Vagina (tissue), 2 donors: ENCODE data around the gene FGD2. TPM values are rescaled to one million over a fixed set of nuclear protein-coding genes. Genes with fewer than 3 reads are reported as not detected.

Experiments used
- DNase-seq, 2 donors: peaks; one replicate each; pipeline ENCODE4 v3.0.0-alpha.2; 2017; ENCODE audit errors: extremely low spot score in 2 of 2
- H3K27ac ChIP-seq: fragments of 200-600 bp; sonication (generic); one replicate; pipeline ENCODE4 v1.5.1; 2019
- H3K27me3 ChIP-seq: fragments of 200-600 bp; sonication (generic); one replicate; pipeline ENCODE4 v1.5.1; 2019
- H3K36me3 ChIP-seq, 2 donors: fragments of 200-600 bp; sonication (generic); one replicate each; pipeline ENCODE4 v1.5.1; 2017 to 2019
- H3K4me1 ChIP-seq: fragments of 200-600 bp; sonication (generic); one replicate; pipeline ENCODE4 v1.5.1; 2019
- H3K4me3 ChIP-seq, 2 donors: fragments of 200-600 bp; sonication (generic); 1 replicate in 1 of 2; 2 replicates in 1 of 2; pipeline ENCODE4 v1.5.1; 2016 to 2019
- H3K9me3 ChIP-seq: fragments of 200-600 bp; sonication (generic); one replicate; pipeline ENCODE4 v1.5.1; 2019
- CTCF ChIP-seq, 3 experiments: fragments of 450-650 bp in 2 of 3; fragments of 200-600 bp in 1 of 3; sonication (generic) in 1 of 3; IDR thresholded peaks; one replicate each; pipeline ENCODE4 v1.5.1; 2017 to 2019; ENCODE audit warnings: antibody characterized with exemption in 3 of 3, mild to moderate bottlenecking in 2 of 3, moderate library complexity in 2 of 3
- POLR2A ChIP-seq, 2 donors: fragments of 450-650 bp; IDR thresholded peaks; one replicate each; pipeline ENCODE4 v1.6.1; 2017; ENCODE audit warnings: antibody characterized with exemption in 2 of 2, mild to moderate bottlenecking in 2 of 2, moderate library complexity in 2 of 2
- POLR2AphosphoS5 ChIP-seq, 2 donors: sonication (generic); formaldehyde crosslinking; IDR thresholded peaks; one replicate each; pipeline ENCODE4 v1.9.0; 2017; ENCODE audit warnings: antibody characterized with exemption in 2 of 2, mild to moderate bottlenecking in 2 of 2, low read depth in 1 of 2; ENCODE audit not compliant: insufficient read depth in 1 of 2
- intact Hi-C: fragments of 100-400 bp; cut with DNase I; formaldehyde crosslinking; loops from one replicate; pipeline ENCODE4 v1.15.1; 2023
- total RNA-seq: library from RNA; depleted of rRNA; stranded (reverse); fragments of >200 nt; gene quantifications from one replicate; pipeline ENCODE4 v1.2.3, GENCODE V29; 2016

FGD2 gene
- total RNA-seq, 1 donor from 2014 or later = 20.4 TPM

DNA sequence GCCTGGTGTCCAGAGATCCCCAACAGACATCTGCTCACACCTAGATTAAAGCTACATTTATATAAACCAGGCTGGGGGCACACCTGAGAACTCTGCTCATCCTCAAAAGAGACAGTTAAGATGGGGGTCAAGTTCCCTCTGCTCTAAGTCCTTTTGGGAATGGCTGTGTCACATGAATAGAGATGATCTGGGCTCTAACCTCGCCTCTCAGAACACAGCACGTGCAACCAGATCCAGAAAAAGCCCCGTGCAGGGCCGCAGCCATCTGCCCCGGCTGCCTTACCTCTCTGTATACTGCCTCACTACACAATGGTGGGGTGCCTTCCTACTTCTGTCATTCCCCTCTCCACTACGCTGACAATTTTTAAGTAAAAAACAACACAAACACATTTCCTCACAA, 25.3 kb upstream of the FGD2 start:
- DNase-seq = no peak
- Histone ChIP-seq H3K27ac (peak overlapping the region; percentile 86), H3K27me3 (no peaks in the 10 kb centered on the region), H3K9me3 (no peaks in the 10 kb centered on the region), H3K4me1 (peaks cover 75% of the 10 kb centered on the region), H3K4me3 (no peak overlapping the region), H3K36me3 (peaks cover 0 to 35% of the 10 kb centered on the region in 2 donors)
- TF ChIP-seq POLR2A (IDR thresholded peaks at IDR 0.05) (no peak), CTCF (IDR thresholded peaks at IDR 0.05) (no peak), POLR2AphosphoS5 (IDR thresholded peaks at IDR 0.05; ENCODE audit: insufficient read depth in 1 of 2, low read depth in 1 of 2) (no peak)
- intact Hi-C loops = loop anchor here (10.0 kb wide), 2 partner anchors 95 to 215 kb away; partner anchors contain the start of gene C6orf89

GRCh38 chr6:36980876-36981619, 24.4 kb upstream of the FGD2 start:
- Histone ChIP-seq H3K4me1 (peaks cover 73% of the 10 kb centered on the region), H3K4me3 (no peak overlapping the region), H3K9me3 (no peaks in the 10 kb centered on the region), H3K27ac (peak overlapping the region; percentile 96), H3K36me3 (peaks cover 0 to 26% of the 10 kb centered on the region in 2 donors), H3K27me3 (no peaks in the 10 kb centered on the region)
- TF ChIP-seq CTCF (IDR thresholded peaks at IDR 0.05) = no peak
- TF ChIP-seq POLR2A (IDR thresholded peaks at IDR 0.05) = no peak
- TF ChIP-seq POLR2AphosphoS5 (IDR thresholded peaks at IDR 0.05; ENCODE audit: insufficient read depth in 1 of 2, low read depth in 1 of 2) = no peak
- intact Hi-C loops = loop anchor here (10.0 kb wide), 2 partner anchors 96 to 216 kb away; partner anchors contain the start of gene C6orf89
- no peak for DNase-seq

DNA sequence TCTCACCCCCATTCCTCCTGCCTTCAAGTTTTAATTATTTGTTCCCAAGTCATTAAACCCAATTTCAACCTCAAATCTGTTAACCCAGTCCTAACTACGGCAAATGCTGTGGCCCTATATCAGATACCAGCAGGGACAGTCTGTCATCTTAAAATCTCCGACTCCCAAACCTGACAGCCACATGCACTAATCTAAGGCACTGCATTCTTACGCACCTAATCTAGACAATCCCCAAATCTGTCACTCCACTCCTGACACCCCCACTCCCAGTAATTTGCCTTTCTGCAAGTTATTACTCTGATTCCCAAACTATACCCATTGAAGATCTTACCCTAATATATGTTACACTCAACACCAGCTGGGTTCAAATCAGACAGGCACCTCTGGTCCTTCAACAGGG, 21.9 kb upstream of the FGD2 start:
- Histone ChIP-seq H3K27ac (peak overlapping the region; percentile 96), H3K27me3 (no peaks in the 10 kb centered on the region), H3K4me1 (peaks cover 84% of the 10 kb centered on the region), H3K9me3 (no peaks in the 10 kb centered on the region), H3K4me3 (peak overlapping the region in 1 of 2 donors; percentile 87), H3K36me3 (peaks cover 0 to under 1% of the 10 kb centered on the region in 2 donors)
- DNase-seq = no peak
- TF ChIP-seq POLR2A (IDR thresholded peaks at IDR 0.05) (no peak), POLR2AphosphoS5 (IDR thresholded peaks at IDR 0.05; ENCODE audit: insufficient read depth in 1 of 2, low read depth in 1 of 2) (no peak), CTCF (IDR thresholded peaks at IDR 0.05) (no peak)
- intact Hi-C loops = loop anchor here (10.0 kb wide), 2 partner anchors 99 to 219 kb away; partner anchors contain the start of gene C6orf89

DNA sequence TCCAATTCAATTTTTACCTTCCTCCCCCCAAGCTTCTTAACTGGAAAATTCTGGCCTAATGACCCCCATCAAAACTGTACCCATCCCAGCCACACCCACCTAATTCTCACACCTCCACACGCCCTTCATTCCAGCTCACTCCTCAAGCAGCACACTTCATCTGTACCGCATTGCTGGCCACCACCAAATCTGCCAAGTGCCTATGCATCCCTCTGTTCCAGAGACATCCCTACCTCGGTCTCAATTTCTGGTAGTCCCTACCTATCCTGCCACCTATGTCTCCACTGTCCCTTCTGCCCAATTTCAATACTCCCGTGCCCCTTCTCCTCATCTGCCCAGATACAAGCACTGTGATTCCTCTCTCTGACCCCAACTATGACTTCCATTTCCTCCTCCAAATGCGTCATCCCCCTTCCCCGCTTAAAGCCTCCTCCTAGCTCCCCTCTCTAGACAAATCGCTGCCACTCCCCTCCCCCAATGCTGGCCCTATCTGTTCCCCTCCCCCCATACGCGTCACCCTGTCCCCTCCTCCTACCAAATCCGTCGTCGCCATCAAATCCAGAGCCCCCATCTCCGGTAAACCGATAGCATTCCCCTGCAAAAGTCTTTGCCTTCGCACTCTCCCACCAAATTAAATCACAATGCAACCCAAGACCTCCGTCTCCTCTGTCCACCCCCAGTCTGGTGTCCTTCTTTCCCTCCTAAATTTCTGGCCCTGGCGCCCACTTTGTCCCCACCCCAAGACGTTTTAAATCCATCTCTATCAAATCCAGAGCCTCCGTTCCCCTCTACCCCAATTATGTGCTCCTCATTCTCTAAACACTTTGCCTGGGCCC, 20.7 kb upstream of the FGD2 start:
- peak overlapping the region; percentile 96 for H3K27ac ChIP-seq
- intact Hi-C loops = loop anchor here (10.0 kb wide), 2 partner anchors 100 to 220 kb away; partner anchors contain the start of gene C6orf89
- TF ChIP-seq CTCF (IDR thresholded peaks at IDR 0.05) = no peak
- no peak for TF ChIP-seq POLR2AphosphoS5 (IDR thresholded peaks at IDR 0.05; ENCODE audit: insufficient read depth in 1 of 2, low read depth in 1 of 2)
- no peak for TF ChIP-seq POLR2A (IDR thresholded peaks at IDR 0.05)
- peaks cover 72% of the 10 kb centered on the region for H3K4me1 ChIP-seq
- peak overlapping the region; percentile 87 to 98 for H3K4me3 ChIP-seq
- H3K36me3 ChIP-seq = no peaks in the 10 kb centered on the region
- no peaks in the 10 kb centered on the region for H3K27me3 ChIP-seq
- no peak for DNase-seq
- H3K9me3 ChIP-seq = no peaks in the 10 kb centered on the region
